ENCODE results near the gene CLRN2. TPM values are rescaled to one million over a fixed set of nuclear protein-coding genes. Genes with fewer than 3 reads are reported as not detected.

Gene CLRN2
- total RNA-seq, 1 donor from 2014 or later: not detected

Other genes with a start within 250 kb of the CLRN2 start
- 11.0 and 17.7 TPM in 2 replicates for gene QDPR, start 3.1 kb upstream of the CLRN2 start, total RNA-seq
- gene LAP3, start 62.0 kb downstream of the CLRN2 start, total RNA-seq: 92.7 and 125 TPM in 2 replicates
- gene MED28, start 99.5 kb downstream of the CLRN2 start, total RNA-seq: 15.8 and 27.3 TPM in 2 replicates

Data from dermis microvascular lymphatic vessel endothelial cell (primary cell).